ENCODE data around the gene RASGRF1.
"Not testable (repeated sequence)": the region's sequence is repeated elsewhere in the genome, so short reads cannot be mapped to it uniquely, and the experiment has no call there.

RASGRF1 gene

GRCh38 chr15:78998526-78998925, 92.1 kb downstream of the RASGRF1 start:
- Histone ChIP-seq H3K36me3 (replicated peaks; ENCODE audit: low read depth, low read length) (peaks cover 22% of the 10 kb centered on the region), H3K4me1 (ENCODE audit: low read length) (peaks cover 9% of the 10 kb centered on the region), H3K9ac (ENCODE audit: low read length) (no peak overlapping the region), H3K27ac (ENCODE audit: low read length) (no peak overlapping the region), H3K27me3 (ENCODE audit: low read depth, low read length) (no peaks in the 10 kb centered on the region), H3K4me2 (ENCODE audit: low read length) (no peak overlapping the region), H3K79me2 (ENCODE audit: low read length) (peaks cover under 1% of the 10 kb centered on the region; the same call in 1 of the 2 replicates), H4K20me1 (ENCODE audit: insufficient read depth, low read length) (no peaks in the 10 kb centered on the region), H2AFZ (ENCODE audit: low read depth, low read length) (no peak overlapping the region), H3K4me3 (ENCODE audit: low read length) (no peak overlapping the region), H3K9me3 (ENCODE audit: insufficient read depth, low read length) (no peaks in the 10 kb centered on the region)
- TF ChIP-seq EZH2phosphoT487 (IDR thresholded peaks at IDR 0.05; ENCODE audit: low read depth) (no peak), CTCF (IDR thresholded peaks at IDR 0.05; ENCODE audit: low read depth, low read length) (no peak)

GRCh38 chr15:78997981-78998499, 92.5 kb downstream of the RASGRF1 start:
- Histone ChIP-seq H3K9me3 (ENCODE audit: insufficient read depth, low read length) (no peaks in the 10 kb centered on the region), H2AFZ (ENCODE audit: low read depth, low read length) (no peak overlapping the region), H3K4me3 (ENCODE audit: low read length) (no peak overlapping the region), H3K4me1 (ENCODE audit: low read length) (peaks cover 7% of the 10 kb centered on the region), H4K20me1 (ENCODE audit: insufficient read depth, low read length) (no peaks in the 10 kb centered on the region), H3K36me3 (replicated peaks; ENCODE audit: low read depth, low read length) (peaks cover 20% of the 10 kb centered on the region), H3K4me2 (ENCODE audit: low read length) (no peak overlapping the region), H3K27me3 (ENCODE audit: low read depth, low read length) (no peaks in the 10 kb centered on the region), H3K27ac (ENCODE audit: low read length) (no peak overlapping the region), H3K79me2 (ENCODE audit: low read length) (no peaks in the 10 kb centered on the region), H3K9ac (ENCODE audit: low read length) (no peak overlapping the region)
- no peak for TF ChIP-seq EZH2phosphoT487 (IDR thresholded peaks at IDR 0.05; ENCODE audit: low read depth)
- no peak for TF ChIP-seq CTCF (IDR thresholded peaks at IDR 0.05; ENCODE audit: low read depth, low read length)

- TF ChIP-seq CTCF (IDR thresholded peaks at IDR 0.05; ENCODE audit: low read depth, low read length) (no peak), EZH2phosphoT487 (IDR thresholded peaks at IDR 0.05; ENCODE audit: low read depth) (no peak)
- no peak overlapping the region for H2AFZ ChIP-seq (ENCODE audit: low read depth, low read length)
- no peak overlapping the region for H3K27ac ChIP-seq (ENCODE audit: low read length)
- no peaks in the 10 kb centered on the region for H3K79me2 ChIP-seq (ENCODE audit: low read length)
- no peaks in the 10 kb centered on the region for H3K9me3 ChIP-seq (ENCODE audit: insufficient read depth, low read length)
- no peak overlapping the region for H3K4me3 ChIP-seq (ENCODE audit: low read length)
- H3K4me1 ChIP-seq (ENCODE audit: low read length), result peaks cover 14% of the 10 kb centered on the region
- H3K36me3 ChIP-seq (replicated peaks; ENCODE audit: low read depth, low read length), result peaks cover 23% of the 10 kb centered on the region
- H3K27me3 ChIP-seq (ENCODE audit: low read depth, low read length), result no peaks in the 10 kb centered on the region
- no peaks in the 10 kb centered on the region for H4K20me1 ChIP-seq (ENCODE audit: insufficient read depth, low read length)
- H3K4me2 ChIP-seq (ENCODE audit: low read length), result no peak overlapping the region
- H3K9ac ChIP-seq (ENCODE audit: low read length), result no peak overlapping the region
Observed at GRCh38 chr15:78996894-78997275, 93.7 kb downstream of the RASGRF1 start.

GRCh38 chr15:78995921-78996893, 94.4 kb downstream of the RASGRF1 start:
- no peaks in the 10 kb centered on the region for H4K20me1 ChIP-seq (ENCODE audit: insufficient read depth, low read length)
- H3K9me3 ChIP-seq (ENCODE audit: insufficient read depth, low read length), result no peaks in the 10 kb centered on the region
- no peak overlapping the region for H3K9ac ChIP-seq (ENCODE audit: low read length)
- H3K36me3 ChIP-seq (replicated peaks; ENCODE audit: low read depth, low read length), result peaks cover 27% of the 10 kb centered on the region
- no peak overlapping the region for H3K4me3 ChIP-seq (ENCODE audit: low read length)
- H3K4me2 ChIP-seq (ENCODE audit: low read length), result no peak overlapping the region
- TF ChIP-seq EZH2phosphoT487 (IDR thresholded peaks at IDR 0.05; ENCODE audit: low read depth), result no peak
- no peak for TF ChIP-seq CTCF (IDR thresholded peaks at IDR 0.05; ENCODE audit: low read depth, low read length)
- H2AFZ ChIP-seq (ENCODE audit: low read depth, low read length), result no peak overlapping the region
- no peaks in the 10 kb centered on the region for H3K79me2 ChIP-seq (ENCODE audit: low read length)
- H3K4me1 ChIP-seq (ENCODE audit: low read length), result peaks cover 14% of the 10 kb centered on the region
- no peaks in the 10 kb centered on the region for H3K27me3 ChIP-seq (ENCODE audit: low read depth, low read length)
- no peak overlapping the region for H3K27ac ChIP-seq (ENCODE audit: low read length)

GRCh38 chr15:78995161-78995560, 95.4 kb downstream of the RASGRF1 start:
- H3K4me3 ChIP-seq (ENCODE audit: low read length); H3K27me3 ChIP-seq (ENCODE audit: low read depth, low read length); H2AFZ ChIP-seq (ENCODE audit: low read depth, low read length); H4K20me1 ChIP-seq (ENCODE audit: insufficient read depth, low read length); H3K4me2 ChIP-seq (ENCODE audit: low read length); H3K9me3 ChIP-seq (ENCODE audit: insufficient read depth, low read length); H3K79me2 ChIP-seq (ENCODE audit: low read length); H3K9ac ChIP-seq (ENCODE audit: low read length); H3K27ac ChIP-seq (ENCODE audit: low read length): not testable (repeated sequence)
- Histone ChIP-seq H3K4me1 (ENCODE audit: low read length) (peaks cover 14% of the 10 kb centered on the region), H3K36me3 (replicated peaks; ENCODE audit: low read depth, low read length) (peaks cover 31% of the 10 kb centered on the region)

Data from OCI-LY3 (cell line).